Muscle of leg (tissue), 11 donors: ENCODE measurements around the gene KRT2. TPM values are rescaled to one million over a fixed set of nuclear protein-coding genes. Genes with fewer than 3 reads are reported as not detected.
"Not testable (repeated sequence)": the region's sequence is repeated elsewhere in the genome, so short reads cannot be mapped to it uniquely, and the experiment has no call there.

Experiments used
- DNase-seq: peaks from one replicate; pipeline ENCODE4 v3.0.0; 2013
- H3K27ac ChIP-seq: one replicate; pipeline ENCODE4 v1.5.1; 2013; ENCODE audit warnings: mild to moderate bottlenecking, low read length, control low read depth
- H3K27me3 ChIP-seq: one replicate; pipeline ENCODE4 v1.6.1; 2013; ENCODE audit warnings: low read length; ENCODE audit not compliant: control insufficient read depth, insufficient read depth
- H3K36me3 ChIP-seq: one replicate; pipeline ENCODE4 v1.6.1; 2013; ENCODE audit warnings: low read length; ENCODE audit not compliant: control insufficient read depth, insufficient read depth
- H3K4me1 ChIP-seq: one replicate; pipeline ENCODE4 v1.6.1; 2013; ENCODE audit warnings: low read length; ENCODE audit not compliant: control insufficient read depth, insufficient read depth
- H3K4me3 ChIP-seq: one replicate; pipeline ENCODE4 v1.5.1; 2013; ENCODE audit warnings: low read length, control low read depth
- H3K9me3 ChIP-seq: replicated peaks from 2 replicates; pipeline ENCODE4 v1.6.1; 2013; ENCODE audit warnings: low read depth, low read length; ENCODE audit not compliant: control insufficient read depth
- WGBS: methylation state at CpG from one replicate; pipeline ENCODE4 v1.1.5; 2013; ENCODE audit warnings: missing lambda C conversion rate; ENCODE audit not compliant: insufficient coverage; 5-methylcytosine and 5-hydroxymethylcytosine counted together
- polyA plus RNA-seq, 8 donors: library from polyadenylated mRNA; unstranded; fragments of 120-200 nt; gene quantifications; one replicate each; pipeline versions ENCODE4 v1.2.1 to v1.2.3, GENCODE V29; 2013; ENCODE audit warnings: inconsistent platforms in 1 of 8, low replicate concordance in 1 of 8; ENCODE audit not compliant: insufficient read length in 8 of 8, insufficient read depth in 1 of 8
- total RNA-seq: library from RNA; stranded (reverse); fragments of 120-200 nt; gene quantifications from one replicate; pipeline ENCODE4 v1.2.4, GENCODE V29; 2013

KRT2 gene
- total and polyA plus RNA-seq, 9 donors = 0.11 to 0.18 TPM; not detected in 7

DNA sequence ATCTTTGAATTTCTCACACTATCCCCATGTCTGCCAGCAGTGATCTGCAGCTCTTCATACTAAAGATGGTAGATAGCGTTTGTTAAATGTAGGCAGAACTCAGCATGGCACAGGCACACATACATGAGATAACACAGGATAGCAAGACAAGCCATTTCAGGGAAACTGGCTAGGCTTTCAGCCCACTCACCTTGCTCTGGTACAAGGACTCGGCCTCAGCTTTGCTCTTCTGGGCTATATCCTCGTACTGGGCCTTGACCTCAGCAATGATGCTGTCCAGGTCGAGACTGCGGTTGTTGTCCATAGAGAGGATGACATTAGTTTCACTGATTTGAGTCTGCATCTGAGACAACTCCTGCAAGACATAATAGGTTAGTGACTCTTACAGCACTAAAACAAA is 25.1 kb upstream of the KRT2 start:
- H3K27ac ChIP-seq = no peak overlapping the region
- H3K27me3 ChIP-seq = peaks cover 5% of the 10 kb centered on the region
- WGBS = no CpG with 5 or more reads among the region's 5 CpGs
- no peak for DNase-seq
- H3K9me3 ChIP-seq = no peaks in the 10 kb centered on the region
- H3K4me3 ChIP-seq = no peak overlapping the region
- no peaks in the 10 kb centered on the region for H3K4me1 ChIP-seq
- no peaks in the 10 kb centered on the region for H3K36me3 ChIP-seq

DNA sequence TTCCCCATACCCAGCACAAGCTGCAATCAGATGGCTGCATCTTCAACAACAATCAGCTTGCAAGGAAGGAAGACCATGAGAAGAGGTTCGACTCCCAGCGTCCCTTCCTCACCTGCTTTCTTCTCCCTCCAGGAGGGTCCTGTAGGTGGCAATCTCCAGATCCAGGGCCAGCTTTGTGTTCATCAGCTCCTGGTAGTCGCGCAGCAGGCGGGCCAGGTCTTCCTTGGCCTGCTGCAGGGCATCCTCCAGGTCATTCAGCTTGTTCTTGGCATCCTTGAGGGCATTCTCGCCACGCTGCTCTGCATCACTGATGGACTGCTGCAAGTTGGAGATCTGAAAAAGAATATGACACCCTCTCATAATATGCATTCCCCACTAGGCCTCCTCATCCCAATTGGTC is 24.2 kb upstream of the KRT2 start:
- Histone ChIP-seq H3K4me3 (no peak overlapping the region), H3K9me3 (no peaks in the 10 kb centered on the region), H3K27me3 (peaks cover 5% of the 10 kb centered on the region), H3K4me1 (no peaks in the 10 kb centered on the region), H3K27ac (no peak overlapping the region), H3K36me3 (no peaks in the 10 kb centered on the region)
- WGBS = 83% methylated on average over 7 of the region's 7 CpGs
- no peak for DNase-seq

DNA sequence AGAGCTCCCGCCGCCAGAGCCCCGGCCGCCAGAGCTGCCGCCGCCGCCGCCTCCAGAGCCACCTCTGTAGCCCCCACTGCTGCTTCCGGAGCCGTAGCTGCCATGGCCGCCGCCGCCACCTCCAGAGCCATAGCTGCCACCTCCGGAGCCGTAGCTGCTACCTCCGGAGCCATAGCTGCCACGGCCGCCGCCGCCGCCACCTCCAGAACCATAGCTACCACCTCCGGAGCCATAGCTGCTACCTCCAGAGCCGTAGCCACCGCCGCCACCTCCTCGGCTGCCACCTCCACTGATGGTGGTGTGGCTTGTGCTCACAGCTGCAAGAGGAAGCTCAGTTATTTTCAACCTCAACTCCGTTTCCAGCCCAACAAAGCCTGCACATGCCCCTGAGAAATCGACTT is 23.3 kb upstream of the KRT2 start:
- 93% methylated on average over 25 of the region's 28 CpGs for WGBS
- Histone ChIP-seq H3K4me1 (no peaks in the 10 kb centered on the region), H3K27me3 (peaks cover 5% of the 10 kb centered on the region), H3K36me3 (no peaks in the 10 kb centered on the region), H3K4me3 (no peak overlapping the region), H3K27ac (no peak overlapping the region), H3K9me3 (no peaks in the 10 kb centered on the region)
- DNase-seq = no peak

DNA sequence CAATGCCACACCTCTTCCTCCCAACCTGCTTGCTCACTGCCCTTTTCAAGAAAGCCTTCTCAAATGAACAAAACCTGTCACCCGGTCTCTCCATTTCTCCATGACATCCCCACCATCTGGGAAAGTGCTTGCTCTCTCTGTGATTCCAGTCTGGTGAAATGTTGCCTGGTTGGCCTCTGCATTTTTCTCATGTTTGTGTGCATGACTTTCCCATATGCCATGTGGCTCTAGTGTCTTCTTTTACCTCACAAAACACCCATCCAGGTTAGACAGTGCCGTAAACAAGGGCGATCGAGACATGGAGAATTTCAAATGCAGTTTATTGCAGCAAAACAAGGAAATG is 22.4 kb upstream of the KRT2 start:
- H3K27ac ChIP-seq = no peak overlapping the region
- H3K27me3 ChIP-seq = peaks cover 2% of the 10 kb centered on the region
- H3K36me3 ChIP-seq = no peaks in the 10 kb centered on the region
- no peaks in the 10 kb centered on the region for H3K4me1 ChIP-seq
- H3K9me3 ChIP-seq = no peaks in the 10 kb centered on the region
- 67% methylated on average over 1 of the region's 4 CpGs for WGBS
- no peak overlapping the region for H3K4me3 ChIP-seq
- no peak for DNase-seq

DNA sequence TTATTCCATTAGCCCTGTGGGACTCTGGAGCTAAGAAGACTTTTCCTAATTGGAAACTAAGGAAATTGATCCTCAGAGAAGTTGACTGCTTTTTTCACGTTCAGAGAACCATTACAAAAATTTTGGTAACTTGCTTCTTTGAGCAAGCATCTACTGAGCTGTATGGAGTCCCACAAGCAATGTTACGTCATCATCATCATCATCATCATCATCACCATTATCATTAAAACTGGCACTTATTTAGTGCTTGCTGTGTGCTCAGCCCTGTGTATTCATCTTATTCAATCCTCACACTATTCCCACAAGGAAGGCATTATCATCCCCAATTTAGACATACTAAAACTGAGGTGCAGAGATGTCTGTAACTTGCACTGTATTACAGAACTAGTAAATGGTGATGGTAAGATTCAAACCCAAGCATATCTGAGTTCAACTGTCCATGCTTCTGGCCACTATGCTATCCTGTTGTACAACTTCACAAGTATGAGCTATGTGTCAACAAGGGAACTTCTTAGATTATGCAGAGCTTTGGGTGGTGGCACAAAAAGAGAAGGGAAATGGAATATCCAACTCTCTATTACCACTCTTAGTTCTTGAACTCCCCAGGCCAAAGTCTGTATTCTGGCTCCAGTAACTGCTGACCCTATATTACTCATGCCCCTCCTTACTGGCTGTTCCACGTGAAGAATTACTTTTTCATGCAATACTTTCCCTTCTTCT is 21.9 kb upstream of the KRT2 start:
- Histone ChIP-seq H3K4me3 (no peak overlapping the region), H3K27me3 (peaks cover 3% of the 10 kb centered on the region), H3K27ac (no peak overlapping the region), H3K4me1 (no peaks in the 10 kb centered on the region), H3K9me3 (no peaks in the 10 kb centered on the region), H3K36me3 (no peaks in the 10 kb centered on the region)
- WGBS = 62% methylated on average over 3 of the region's 3 CpGs
- no peak for DNase-seq

DNA sequence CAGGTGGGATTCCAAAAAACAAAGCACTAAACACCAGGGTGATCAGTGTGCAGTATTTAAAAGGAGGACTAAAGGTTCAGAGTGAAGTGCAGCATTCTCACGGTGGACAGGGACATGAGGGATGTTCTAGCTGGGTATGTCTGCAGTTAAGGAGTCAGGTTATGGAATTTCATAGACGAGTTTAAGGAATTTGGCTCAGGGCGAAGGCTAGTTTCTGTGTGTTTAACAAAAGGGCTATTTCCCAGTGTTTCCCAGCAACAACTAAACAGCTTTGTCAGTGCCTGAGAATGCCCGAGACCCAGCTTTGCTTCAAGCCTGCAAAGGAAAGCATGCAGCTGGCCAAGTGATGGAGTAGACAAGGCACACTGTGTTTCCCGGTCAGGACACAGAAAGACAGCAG is 21.2 kb upstream of the KRT2 start:
- peak; percentile 16 for DNase-seq
- peaks cover 3% of the 10 kb centered on the region for H3K27me3 ChIP-seq
- no peak overlapping the region for H3K4me3 ChIP-seq
- no peaks in the 10 kb centered on the region for H3K36me3 ChIP-seq
- WGBS = 48% methylated on average over 3 of the region's 5 CpGs
- no peak overlapping the region for H3K27ac ChIP-seq
- H3K4me1 ChIP-seq = no peaks in the 10 kb centered on the region
- H3K9me3 ChIP-seq = no peaks in the 10 kb centered on the region

DNA sequence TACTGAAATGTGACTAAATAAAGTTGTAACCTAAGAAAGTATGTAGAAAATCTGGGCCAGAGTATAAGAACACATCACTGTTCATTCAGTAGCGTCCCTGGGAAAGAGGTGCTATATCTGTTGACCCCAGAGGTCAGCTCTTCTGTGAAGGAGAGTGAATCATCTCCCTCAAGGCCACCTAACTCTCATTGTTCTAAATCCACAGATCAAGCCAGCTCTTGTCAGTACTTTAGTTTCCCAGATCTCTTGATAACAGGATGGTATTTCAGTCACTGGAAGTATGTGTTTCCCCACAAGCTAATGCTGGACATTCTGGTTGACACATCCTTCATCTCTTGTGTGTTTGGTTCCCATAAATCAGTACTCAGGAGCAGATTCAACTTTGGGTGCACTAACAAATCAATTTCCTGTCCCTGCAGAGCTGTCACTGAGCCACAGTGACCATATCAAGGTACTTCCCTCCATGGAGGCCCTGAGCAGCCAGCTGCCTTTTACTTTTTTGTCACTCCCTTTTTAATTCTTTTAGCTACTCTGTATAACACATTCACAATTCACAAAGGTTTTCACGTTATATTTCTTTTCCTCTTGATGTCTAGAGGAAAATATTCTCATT is 20.4 kb upstream of the KRT2 start:
- peaks cover 3% of the 10 kb centered on the region for H3K27me3 ChIP-seq
- DNase-seq = no peak
- WGBS = 40% methylated on average over 1 of the region's 2 CpGs
- H3K27ac ChIP-seq = no peak overlapping the region
- H3K9me3 ChIP-seq = no peaks in the 10 kb centered on the region
- no peaks in the 10 kb centered on the region for H3K36me3 ChIP-seq
- no peaks in the 10 kb centered on the region for H3K4me1 ChIP-seq
- H3K4me3 ChIP-seq = no peak overlapping the region

DNA sequence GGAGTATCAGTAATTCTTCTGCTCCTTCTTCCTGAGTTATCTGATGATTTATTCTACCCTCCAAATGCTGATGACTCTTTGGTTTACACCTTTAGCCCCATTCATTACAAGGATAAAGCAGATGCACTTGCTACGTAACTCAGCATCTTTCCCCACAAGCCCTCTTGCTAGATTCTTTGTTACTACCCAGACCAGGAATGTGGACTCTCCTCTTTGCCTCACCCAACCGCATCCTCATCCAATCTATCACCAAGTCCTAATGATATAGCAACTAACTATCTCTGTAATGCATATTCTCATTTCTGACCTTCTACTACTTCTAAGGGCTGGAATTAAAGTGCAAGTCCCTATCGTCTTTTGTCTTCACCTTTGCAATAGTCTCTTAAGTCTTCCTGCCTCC is 18.9 kb upstream of the KRT2 start:
- no peak for DNase-seq
- H3K4me3 ChIP-seq = no peak overlapping the region
- no peak overlapping the region for H3K27ac ChIP-seq
- WGBS = 83% methylated on average over 3 of the region's 3 CpGs
- peaks cover 3% of the 10 kb centered on the region for H3K27me3 ChIP-seq
- H3K9me3 ChIP-seq = no peaks in the 10 kb centered on the region
- H3K36me3 ChIP-seq = no peaks in the 10 kb centered on the region
- H3K4me1 ChIP-seq = no peaks in the 10 kb centered on the region

DNA sequence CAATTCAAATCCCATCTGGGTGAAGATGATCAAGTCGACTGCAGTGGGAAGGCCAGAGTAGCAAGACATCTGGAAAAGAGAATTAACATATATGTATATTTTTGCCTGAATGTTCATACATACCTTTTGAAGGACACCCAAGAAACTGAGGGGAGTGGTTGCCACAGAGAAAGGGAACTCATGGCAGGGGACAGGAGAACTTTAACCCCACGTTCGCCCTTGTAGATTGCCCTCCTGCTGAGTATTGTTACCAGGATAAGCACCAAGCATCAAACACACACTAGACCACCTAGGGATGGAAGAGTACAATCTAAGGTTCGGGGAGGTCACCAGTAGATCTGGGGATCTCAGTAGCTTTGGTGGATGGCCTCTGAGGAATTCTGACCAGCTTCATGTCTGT is 18.5 kb upstream of the KRT2 start:
- H3K4me1 ChIP-seq = no peaks in the 10 kb centered on the region
- no CpG with 5 or more reads among the region's 4 CpGs for WGBS
- no peaks in the 10 kb centered on the region for H3K36me3 ChIP-seq
- no peak for DNase-seq
- no peak overlapping the region for H3K4me3 ChIP-seq
- H3K9me3 ChIP-seq = no peaks in the 10 kb centered on the region
- H3K27me3 ChIP-seq = peaks cover 3% of the 10 kb centered on the region
- no peak overlapping the region for H3K27ac ChIP-seq

DNA sequence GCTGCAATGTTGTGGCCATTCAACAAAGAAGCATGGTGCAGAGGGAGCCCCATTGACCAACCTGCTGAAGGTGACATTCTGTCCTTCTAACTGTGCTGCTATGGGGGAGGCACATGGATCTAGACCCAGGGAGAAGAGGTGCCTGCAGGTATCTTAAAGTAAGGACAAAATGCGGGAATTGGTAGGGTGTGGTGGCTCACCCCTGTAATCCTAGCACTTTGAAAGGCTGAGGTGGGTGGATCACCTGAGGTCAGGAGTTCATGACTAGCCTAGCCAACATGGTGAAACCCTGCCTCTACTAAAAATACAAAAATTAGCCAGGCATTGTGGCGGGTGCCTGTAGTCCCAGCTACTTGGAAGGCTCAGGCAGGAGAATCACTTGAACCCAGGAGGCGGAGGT is 17.9 kb upstream of the KRT2 start:
- H3K27ac ChIP-seq, H3K36me3 ChIP-seq, H3K27me3 ChIP-seq, H3K9me3 ChIP-seq, DNase-seq, H3K4me1 ChIP-seq, H3K4me3 ChIP-seq: not testable (repeated sequence)
- WGBS = 86% methylated on average over 1 of the region's 3 CpGs

DNA sequence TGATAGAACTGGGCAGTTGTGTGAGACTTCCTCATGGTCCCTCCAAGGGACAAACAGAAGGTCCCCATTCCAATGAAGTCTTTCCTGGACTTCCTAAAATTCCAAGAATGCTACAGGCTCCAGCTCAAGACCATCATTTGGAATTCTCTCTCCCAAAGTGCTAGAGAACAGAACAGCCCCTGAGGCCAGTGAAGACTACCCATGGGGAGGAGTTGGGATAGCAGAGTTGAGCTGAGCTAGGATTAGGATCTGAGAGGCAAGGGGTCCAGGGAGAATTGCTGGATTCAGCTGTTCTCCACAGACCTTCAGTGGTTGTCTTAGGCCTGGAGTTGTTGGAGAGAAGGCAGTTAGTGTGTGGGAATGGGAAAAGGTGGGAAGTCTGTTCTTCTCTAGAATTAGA is 17.4 kb upstream of the KRT2 start:
- Histone ChIP-seq H3K36me3 (no peaks in the 10 kb centered on the region), H3K27ac (no peak overlapping the region), H3K4me3 (no peak overlapping the region), H3K27me3 (peaks cover 5% of the 10 kb centered on the region), H3K4me1 (no peaks in the 10 kb centered on the region), H3K9me3 (no peaks in the 10 kb centered on the region)
- no peak for DNase-seq
